HG03469 (cell line): ENCODE measurements around the gene CLIC1.
A peak's percentile ranks its signal among the peaks of the same experiment; 100 is the strongest.

Source experiments
- ATAC-seq: cut with Tn5 transposase; IDR thresholded peaks from one replicate; pipeline ENCODE4 v1.9.1; 2021; ENCODE audit warnings: mild to moderate bottlenecking, moderate library complexity, moderate number of reproducible peaks; ENCODE audit not compliant: unreplicated experiment

Gene CLIC1

DNA sequence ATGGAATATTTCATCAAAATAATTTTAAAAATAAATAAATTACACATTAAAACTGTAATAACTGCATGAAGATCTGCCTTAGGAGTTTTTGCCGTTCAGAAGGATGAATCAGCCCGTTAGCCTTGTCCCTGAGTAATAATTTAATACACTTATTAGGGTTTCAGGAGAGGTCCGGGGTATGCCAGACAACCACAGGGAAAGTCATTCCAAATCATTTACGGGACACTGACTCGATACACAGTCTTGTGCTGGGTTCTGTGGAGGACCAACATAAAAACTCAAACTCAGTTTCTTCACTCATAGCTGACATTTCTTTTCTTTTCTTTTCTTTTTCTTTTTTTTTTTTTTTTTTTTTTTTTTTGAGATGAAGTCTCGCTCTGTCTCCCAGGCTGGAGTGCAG is 30.4 kb downstream of the CLIC1 start:
- ATAC-seq, result no peak

DNA sequence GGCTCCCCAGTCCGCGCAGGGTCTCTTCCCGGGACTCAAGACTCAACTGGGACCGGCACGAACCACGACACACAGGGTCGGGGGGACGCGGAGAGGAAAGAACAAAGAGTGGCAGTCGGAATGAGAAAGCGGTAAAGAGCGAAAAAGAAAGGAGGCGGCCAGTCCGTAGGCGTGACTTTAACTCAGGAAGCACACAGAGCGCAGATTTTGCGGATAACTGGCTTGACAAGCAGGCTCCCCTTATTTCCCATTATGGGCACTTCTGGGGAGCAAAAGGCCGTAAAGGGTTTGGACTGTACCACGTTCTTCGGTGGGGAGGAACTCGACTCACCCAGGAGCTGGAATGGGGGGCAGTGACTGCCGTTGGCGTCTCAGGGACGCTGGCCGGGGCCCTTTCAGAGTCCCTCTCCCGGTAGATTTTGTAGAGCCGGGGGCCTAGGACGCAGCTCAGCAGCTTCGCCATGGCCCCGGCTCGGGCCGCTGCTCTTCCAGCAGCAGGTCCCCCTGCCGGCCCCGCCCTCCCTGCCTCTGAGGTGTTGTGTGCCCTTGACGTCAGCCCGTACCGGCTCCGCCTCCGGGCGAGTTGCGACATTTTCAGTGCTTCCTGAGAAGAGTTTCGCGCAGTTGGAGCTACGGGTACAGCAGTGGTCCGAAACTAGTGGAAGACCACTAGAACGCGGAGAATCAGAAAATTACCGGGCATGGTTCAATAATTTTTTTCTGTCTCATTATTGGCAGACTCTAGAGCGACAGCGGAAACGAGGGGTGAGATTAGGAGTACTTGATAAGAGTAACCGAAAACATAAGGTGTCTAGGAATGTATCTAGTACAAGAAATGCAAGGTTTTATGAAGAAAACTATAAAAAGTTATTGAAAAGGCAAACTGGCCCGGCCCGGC is 33.3 kb downstream of the CLIC1 start, which contains the start of gene ABHD16A:
Gene ABHD16A (minus strand): TSS at position 506 of the 898 bp plus-strand sequence. CDS start 43 bp downstream, at position 463.
- peak; percentile 69 for ATAC-seq

DNA sequence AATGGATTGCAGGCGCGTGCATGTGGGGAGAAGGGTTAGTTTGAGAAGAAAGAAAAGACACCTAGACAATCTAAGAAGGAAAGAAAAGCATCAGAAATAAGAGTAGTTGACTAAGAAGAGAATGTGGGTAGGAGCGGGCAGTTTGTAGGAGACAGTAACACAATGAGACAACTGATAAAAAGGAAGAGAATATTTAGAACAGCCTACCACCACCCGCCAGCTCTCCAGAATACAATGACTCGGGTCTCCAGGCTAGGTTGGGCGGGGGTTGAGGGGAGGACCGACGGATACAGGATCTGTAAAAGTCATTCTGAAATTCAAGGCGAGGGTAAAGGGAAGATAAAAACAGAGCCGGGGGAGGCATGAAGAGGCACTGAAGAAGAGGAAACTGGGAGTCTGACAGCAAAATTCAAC is 33.9 kb downstream of the CLIC1 start:
- ATAC-seq, result no peak

DNA sequence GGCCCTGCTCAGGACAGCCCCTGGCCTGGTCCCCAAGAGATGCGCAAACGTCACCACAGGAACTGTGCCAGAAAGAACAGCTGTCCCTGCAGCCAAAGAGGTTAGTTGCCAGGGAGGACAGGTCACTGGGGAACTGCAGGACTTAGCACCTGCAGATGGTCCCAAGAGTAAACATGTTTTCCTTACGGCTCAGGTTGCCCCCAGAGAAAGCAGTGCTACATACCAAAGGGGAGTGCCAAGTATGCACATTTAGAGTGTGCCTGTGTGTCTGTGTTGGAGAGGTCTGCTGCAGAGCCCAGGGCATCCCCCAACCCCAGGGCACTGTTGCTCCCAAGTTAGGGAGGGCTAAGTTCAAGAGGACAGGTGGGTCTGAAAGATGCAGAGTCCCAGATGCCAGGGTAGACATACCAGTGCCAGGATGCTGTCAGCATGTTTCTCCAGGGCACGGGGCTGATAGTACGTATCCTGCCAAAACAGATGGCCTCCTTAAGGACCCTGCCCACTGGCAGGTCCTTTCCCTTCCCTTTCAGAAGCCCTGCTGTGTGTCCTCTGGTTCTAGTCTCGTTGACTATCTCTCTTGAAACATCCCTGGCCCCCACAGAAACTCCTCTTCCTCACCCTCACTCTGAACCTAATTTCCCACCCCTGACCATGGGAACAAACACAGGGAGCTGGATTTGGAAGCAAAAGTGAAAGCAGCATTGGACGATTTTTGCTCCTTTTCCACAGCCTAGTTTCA is 34.5 kb downstream of the CLIC1 start:
- ATAC-seq, result no peak

DNA sequence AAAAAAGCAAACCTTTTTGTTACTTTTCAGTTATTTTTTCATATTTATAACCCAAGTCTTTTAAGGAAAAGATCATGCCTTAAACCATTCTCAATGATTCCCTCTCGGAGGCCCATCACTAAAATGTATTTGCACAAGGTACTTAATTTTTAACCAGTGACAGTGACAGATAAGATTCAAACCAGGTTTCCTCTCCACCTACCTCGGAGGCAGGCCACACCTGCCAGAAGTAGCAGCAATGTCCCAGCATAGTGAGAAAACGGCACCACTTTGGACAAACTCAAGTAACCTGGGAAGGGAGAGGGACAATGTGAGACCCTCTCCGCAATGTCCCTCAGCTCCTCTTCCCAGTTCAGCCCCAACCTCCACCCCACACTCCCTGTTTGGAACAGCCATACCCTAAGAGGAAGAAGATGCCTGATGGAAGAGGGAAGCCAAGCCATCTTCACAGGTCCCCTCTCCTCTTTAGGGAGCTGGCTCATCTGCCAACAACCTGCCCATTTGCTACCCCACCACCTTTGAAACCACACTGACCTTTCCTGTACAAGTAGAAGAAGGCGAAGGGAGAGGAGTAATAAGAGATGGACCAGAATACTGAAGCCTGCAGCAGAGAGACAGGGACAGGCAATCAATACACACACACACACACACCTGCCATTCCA is 35.5 kb downstream of the CLIC1 start:
- ATAC-seq, result no peak

DNA sequence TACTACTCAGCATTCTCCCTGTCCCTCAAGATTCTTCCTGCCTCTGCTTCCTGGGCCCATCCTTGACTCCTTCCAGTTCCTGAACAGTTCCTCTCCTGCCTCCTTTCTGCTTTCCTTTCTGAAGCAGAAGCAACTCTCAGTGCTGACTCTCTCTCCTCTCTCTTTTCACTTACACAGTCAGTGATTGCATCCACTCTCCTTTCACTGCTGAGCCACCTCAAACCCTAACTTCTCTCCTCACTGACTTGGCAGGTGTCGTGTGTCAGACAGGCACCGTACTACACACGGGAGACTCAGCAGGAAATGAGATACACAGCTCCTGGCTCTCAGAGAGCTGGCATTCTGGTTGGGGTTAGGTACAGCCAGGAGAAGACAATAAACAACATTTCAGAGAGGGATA is 38.8 kb downstream of the CLIC1 start:
- ATAC-seq, result no peak

DNA sequence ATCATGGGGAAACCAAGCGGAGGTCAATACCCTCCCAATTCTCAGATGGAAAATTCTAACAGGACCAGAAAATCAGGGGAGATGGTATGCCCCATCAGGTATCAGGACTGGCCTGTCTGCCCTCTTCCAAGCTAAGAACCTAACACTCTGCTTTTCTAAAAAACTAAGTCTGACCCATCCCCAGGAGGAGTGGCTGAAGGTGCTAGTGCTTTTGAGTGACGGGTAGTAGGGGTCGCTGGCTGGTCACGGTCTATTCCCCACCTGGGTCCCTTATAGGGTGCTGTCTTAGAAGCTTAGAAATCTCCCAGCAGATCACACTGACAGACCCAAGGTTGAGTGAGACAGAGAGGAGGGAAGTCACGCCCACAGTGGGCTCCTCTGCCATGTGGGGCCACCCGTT is 42.8 kb downstream of the CLIC1 start:
- ATAC-seq, result no peak

DNA sequence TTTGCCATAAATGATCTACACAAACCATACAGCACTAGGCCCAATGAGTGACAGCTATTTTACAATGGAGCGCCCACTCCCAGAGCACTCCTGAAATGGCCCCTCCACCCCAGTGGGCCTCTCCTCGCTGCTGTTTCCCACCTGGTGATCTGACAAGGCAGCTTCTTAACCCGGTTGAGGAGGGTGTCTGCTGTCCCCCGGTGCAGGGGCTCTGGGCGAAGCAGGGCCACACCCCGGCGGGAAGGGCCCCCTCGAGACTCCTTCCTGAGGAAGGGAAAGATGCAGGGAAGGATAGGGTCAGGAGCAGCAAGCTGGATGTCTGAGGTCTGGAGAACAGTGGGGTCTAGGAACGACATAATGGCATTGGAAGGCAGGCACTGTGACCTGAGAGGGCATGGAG is 43.4 kb downstream of the CLIC1 start:
- ATAC-seq, result no peak

DNA sequence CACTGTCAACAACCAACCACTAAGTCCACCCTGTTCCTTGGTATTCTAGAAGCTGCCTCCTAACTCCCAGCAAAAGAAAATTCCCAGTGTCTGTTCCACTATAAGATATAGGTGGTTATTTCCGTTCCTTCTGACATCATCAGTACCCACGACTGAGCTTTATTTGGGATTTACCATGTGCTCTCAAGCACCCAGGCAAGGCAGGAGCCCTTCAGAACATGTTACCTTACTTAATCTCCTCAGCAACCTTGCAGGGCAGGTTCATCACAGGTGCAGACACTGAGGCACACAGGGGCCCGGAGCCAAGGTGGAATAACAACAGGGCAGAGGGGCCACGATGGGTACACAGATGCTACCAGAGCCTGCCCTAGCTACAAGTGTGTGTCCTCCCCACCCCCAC is 44.0 kb downstream of the CLIC1 start:
- ATAC-seq, result no peak

DNA sequence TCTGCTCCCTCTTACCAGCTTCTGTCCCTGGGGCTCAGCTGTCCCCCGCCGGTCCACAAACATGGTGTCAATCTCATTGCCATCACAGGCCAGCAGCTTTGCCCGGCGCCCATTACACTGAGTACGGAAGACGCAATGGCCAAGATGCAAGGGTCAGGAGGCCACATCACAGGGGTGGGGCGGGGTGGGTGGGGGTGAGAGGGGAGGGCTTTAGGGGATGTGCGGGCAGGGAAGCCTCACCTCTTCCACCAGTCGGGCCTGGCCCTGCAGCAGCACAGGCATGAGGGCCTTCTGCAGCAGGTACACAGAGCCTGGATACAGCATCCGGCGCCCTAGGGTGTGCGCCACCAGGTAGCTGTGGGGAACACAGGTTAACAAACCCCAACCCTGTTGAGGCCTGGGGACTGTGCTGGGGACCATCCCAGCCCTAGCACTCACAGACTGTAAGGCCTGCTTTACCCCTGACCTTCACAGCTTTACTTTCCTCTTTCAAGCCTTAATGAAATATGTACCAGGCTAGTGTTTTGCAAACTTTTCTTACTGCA is 44.7 kb downstream of the CLIC1 start:
- ATAC-seq, result no peak

DNA sequence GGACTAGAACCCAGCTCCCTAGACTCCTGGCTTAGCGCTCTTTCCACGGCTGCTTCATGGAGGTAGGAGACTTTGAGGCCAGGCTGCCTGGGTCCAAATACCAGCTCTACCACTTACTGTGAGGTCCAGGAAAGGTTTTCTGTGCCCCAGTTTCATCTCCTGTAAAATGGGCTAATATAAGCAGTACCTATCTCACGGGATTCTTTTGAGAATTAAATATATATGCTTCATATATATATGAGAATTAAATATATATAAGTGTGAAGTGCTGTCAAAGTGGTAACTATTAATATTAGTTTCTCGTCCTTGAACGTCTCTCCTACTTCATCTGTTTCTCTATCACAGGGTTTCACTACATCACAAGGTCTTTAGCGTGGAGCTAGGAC is 45.3 kb downstream of the CLIC1 start:
- no peak for ATAC-seq

DNA sequence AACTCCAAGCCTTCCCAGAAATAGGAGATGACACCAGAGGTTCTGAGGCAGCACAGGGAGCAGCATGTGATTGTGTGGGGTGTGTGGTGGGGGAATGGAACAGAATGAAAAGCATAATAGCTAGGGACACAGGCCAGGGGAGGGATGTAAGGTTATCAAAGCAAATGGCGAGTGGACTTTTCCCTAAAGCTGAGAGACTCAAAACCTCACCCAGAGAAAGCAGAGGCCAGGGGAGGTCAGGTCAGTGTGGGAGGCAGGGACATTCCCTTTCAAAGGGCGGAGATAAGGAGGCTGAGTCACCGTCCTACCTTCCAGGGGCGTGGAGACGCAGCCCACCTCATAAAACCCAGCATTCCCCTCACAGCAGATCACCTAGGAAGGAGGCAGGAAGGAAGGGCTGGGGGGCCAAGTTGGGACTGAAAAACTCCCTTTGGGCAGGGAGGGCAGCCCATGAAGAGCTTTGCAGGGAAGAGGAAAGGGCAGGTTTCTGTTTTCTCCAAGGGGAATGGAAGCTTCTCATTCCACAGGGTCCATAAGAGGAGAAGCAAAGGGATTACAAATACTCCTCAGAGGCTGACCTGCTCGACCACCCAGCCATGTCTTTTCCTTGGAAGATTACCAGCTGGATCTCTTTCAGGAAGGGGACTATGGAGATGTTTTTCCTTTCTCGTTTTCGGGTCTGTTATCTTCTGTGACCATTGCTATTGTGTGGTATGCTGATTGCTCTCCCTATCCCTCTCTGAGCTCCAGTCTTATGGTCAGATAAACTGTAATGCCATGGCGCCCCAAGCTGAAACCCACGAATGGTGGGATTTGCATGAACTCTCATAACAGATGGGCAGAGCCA is 45.9 kb downstream of the CLIC1 start:
- ATAC-seq, result no peak

DNA sequence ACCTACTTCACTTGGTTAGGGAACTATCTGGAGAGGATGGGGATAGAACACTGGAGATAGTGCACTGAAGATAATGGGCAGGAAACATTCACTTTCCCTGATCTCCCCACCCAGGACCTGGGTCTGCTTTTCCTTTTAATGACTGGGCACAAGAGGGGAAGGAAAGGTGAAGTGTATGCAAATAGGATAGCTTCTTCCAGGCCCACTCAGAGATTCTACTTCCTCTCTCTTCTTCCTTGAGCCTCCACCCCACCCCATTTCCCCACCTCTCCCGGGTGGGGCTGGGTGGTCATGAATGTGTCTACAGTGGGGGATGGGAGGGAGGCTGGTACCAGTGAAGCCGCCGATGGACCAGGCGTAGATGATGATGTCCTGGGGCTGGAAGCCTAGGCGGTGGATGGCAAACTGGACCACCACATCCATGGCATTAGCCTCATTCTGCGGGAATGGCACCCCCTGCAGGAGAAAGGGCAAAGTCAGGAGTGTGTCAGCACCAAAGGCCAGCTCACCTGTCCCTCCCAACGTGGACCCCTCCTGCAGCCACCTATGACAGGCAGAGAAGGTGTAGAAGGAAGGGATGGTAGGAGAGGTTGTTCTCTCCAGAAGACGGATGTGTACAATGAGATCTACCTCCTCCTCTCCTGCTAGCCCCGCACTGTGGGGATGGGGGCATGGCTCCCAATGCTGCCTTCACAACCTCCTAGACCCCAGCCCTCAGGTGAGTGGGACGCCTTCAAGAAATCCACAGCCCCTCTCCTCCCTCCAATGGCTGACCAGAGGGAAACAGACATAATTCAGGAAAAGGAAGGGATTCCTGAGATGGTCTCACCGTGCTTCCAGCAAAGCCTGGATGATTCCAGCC is 46.9 kb downstream of the CLIC1 start:
- no peak for ATAC-seq

DNA sequence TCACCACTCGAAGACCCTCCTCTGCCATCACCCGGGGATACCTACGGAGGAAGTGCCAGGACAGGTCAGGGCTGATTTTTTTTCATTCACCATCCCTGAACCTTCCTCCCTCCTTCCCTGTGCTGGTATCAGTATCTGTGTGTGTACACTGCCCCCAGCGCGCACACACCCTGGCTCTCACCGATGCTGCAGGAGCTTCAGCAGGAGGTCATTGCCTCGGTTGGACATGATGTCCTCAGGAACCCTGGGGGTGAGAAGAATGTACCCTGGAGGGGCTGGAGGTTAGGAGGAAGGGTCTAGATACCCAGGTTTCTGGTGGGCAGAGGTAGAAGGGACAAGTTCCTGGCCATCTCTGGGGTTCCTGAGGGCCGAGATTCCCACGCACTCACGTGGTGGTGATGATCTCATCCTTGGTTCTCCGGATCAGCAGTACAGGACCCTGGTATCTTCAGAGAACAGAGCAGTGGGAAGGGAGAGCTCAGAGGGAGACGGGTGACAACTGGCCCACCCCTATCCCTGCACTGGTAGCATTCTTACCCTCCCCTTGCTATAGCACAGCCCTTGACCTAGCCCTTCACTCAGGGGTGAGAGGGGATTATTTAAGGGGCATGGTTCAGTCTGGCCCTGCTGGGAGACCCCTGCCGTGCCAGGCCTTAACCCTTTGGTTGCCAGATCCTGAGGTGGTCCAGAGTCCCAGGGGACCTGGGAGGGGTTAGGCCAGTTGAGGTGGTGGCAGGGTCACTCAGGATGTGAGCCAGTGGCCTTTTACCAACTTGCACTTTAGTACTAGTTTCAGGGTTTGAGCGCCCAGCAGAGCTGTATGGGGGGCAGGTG is 48.3 kb downstream of the CLIC1 start:
- ATAC-seq, result no peak

DNA sequence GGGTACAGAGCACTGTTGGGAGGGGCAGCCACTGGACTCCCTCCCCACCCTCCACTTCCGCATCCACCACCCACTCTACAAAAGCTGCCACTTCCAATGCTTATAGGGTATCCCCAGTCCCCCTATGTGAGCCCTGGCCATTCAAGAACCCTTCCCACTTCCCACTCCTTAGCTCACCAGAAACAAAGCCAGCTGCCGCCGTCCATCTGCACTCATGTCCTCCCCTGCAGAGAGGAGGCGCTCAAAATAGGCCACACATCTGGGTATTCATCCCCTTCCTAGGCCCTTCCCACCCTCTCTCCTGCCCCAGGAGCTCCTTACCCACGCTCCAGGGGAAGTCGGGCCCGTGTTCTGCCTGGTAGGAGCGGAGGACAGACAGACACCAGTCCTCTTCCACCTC is 49.0 kb downstream of the CLIC1 start:
- no peak for ATAC-seq

DNA sequence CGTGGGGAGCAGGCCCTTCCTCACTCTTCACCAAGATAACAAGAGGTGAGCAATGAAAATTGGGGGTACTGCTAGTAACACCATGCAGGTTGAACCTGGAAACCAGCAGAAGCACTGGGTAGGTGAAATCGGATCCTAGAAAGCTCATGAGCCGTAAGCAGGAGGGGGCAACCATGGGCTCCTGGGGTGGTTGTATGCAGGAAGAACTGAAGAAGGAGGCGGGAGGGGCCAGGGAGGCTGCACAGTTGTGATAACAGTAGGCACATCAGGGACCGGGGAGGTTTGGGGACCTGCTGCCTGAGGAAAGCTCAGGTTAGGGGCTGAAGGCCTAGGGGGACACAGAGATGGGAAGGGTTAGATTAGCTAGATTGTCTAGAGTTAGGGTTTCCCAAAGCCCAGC is 49.8 kb downstream of the CLIC1 start:
- ATAC-seq, result no peak

DNA sequence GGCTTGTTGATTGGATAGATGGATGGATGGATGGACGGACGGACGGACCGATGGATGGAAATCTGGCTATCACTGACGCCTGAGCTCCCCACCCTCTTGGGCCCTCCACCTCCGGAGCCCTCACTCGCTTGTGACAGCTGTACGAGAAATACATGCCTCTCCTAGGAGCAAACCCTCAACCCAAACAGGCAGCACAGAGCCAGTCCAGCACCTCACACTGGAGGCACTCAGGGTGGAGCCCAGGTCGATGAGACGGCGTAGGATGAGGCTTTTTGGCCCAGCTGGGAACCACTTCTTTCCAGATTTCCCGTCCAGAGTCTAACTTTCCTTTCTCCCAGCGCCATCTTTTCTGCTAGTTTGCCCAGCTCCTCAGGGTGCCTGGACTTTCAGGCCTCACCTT is 52.7 kb downstream of the CLIC1 start:
- no peak for ATAC-seq

DNA sequence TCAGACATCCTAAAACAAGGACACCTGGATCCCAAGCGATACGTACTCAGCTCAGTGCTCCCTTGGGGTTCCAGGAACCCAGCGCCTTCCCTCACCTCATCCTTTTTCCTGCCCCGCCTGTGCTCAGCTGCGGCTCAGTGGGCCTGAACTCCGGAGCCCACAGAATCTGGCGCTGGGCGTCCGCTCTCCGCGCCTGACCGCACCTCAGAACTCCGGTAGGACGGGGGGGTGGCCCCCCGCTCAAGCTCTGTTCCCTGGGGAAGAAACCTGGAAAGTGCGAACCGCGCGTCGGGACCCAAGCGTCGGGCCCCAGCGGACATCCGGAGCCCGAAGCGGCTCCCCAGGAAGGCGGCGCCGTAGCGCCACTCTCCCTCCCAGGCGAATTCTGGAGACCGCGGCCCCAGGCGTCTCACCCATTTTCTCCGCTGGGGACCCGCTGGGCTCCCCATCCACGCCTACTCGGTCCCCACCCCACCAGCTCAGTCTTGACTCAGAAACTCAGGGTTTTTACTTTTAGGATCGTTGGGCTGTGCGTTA is 55.1 kb downstream of the CLIC1 start:
- ATAC-seq, result no peak
